Epithelial cell of prostate (primary cell): ENCODE data around the gene OR13D1.
"Not testable (repeated sequence)": the region's sequence is repeated elsewhere in the genome, so short reads cannot be mapped to it uniquely, and the experiment has no call there.

Source experiments
- DNase-seq: peaks from one replicate; pipeline ENCODE4 v3.0.0-alpha.2; 2011; ENCODE audit warnings: low read depth, low spot score
- H3K27ac ChIP-seq: fragments of 450-650 bp; 2 replicates; pipeline ENCODE4 v1.5.1; 2017; ENCODE audit warnings: mild to moderate bottlenecking

The OR13D1 gene

GRCh38 chr9:104694218-104694617 is at the start of gene OR13D1:
TSS of gene OR13D1 (plus strand) at chr9:104694518. CDS start at chr9:104694518, 0 bp downstream.
- no peak for DNase-seq
- H3K27ac ChIP-seq: no peak within 1 kb of the TSS

- H3K27ac ChIP-seq: no peak overlapping the region
- no peak for DNase-seq
Observed at GRCh38 chr9:104658496-104659195, 35.7 kb upstream of the OR13D1 start.

GRCh38 chr9:104675611-104676010 is 18.7 kb upstream of the OR13D1 start:
- no peak for DNase-seq

GRCh38 chr9:104682642-104683041 is 11.7 kb upstream of the OR13D1 start:
- DNase-seq: no peak

More at GRCh38 chr9:104675611-104676010, 18.7 kb upstream of the OR13D1 start:
- no peak overlapping the region for H3K27ac ChIP-seq

GRCh38 chr9:104686081-104686480 is 8.2 kb upstream of the OR13D1 start:
- no peak overlapping the region for H3K27ac ChIP-seq
- no peak for DNase-seq

More at GRCh38 chr9:104682642-104683041, 11.7 kb upstream of the OR13D1 start:
- H3K27ac ChIP-seq: no peak overlapping the region

- H3K27ac ChIP-seq: no peak overlapping the region
- DNase-seq: no peak
Observed at GRCh38 chr9:104700306-104700705, 6.0 kb downstream of the OR13D1 start.

GRCh38 chr9:104708737-104709136 is 14.4 kb downstream of the OR13D1 start:
- not testable (repeated sequence) for DNase-seq, H3K27ac ChIP-seq

- no peak overlapping the region for H3K27ac ChIP-seq
- no peak for DNase-seq
Observed at GRCh38 chr9:104711604-104712003, 17.3 kb downstream of the OR13D1 start.

- H3K27ac ChIP-seq: no peak overlapping the region
- DNase-seq: no peak
Observed at GRCh38 chr9:104725014-104725413, 30.7 kb downstream of the OR13D1 start.

GRCh38 chr9:104738452-104738851 is 44.1 kb downstream of the OR13D1 start:
- no peak for DNase-seq
- H3K27ac ChIP-seq: no peak overlapping the region

- DNase-seq: no peak
- peak overlapping the region; percentile 19 for H3K27ac ChIP-seq
Observed at GRCh38 chr9:104740621-104741020, 46.3 kb downstream of the OR13D1 start.

GRCh38 chr9:104743376-104743985 is 49.2 kb downstream of the OR13D1 start:
- H3K27ac ChIP-seq: no peak overlapping the region
- no peak for DNase-seq
